ENCODE results near the gene MGAT4D. TPM values are rescaled to one million over a fixed set of nuclear protein-coding genes. Genes with fewer than 3 reads are reported as not detected.
A peak's percentile ranks its signal among the peaks of the same experiment; 100 is the strongest.

The MGAT4D gene
- total RNA-seq, 1 experiment from 2014 or later: not detected

DNA sequence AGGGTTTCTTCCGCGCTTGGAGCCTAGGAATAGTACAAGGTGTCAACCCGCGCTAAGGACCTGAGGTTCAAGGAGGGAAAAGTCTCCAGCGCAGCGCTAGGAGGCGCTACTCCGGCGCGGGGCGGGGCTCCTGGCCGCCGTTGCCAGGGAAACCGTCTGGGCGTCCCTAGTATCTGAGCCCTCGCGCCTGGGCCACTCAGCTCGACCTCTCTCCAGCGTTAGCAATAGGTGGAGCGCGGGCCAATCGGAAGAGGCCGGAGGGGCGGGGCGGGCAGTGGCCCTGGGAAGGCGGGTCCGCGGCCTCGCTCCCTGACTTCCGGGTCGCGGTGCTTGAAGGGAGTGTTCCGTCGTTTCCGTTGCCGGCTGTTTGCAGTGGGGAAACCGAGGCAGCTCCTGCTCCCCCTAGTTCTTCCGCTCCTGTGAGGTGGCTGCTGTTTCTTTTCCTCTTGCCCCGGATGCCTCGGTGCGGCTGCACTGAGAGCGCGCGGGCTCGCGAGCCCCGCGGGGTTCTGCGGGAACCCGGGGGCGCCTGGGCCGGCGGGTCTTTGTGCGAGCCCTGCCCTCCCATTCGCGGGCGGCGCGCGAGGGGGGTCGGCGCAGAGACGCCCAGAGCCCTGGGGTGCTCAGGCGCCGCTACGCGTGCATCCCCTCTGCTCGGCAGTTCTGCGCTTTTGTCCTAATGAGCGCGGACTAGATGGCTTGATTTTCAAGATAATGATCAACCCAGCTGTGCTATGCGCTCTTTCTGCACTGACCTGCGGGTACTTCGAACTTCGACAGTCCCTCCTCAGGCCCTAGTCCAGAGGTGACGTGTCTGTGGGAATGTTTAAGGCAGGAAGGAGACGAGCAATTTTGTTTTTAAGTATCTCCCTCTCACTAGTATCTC is 26.0 kb upstream of the MGAT4D start, which contains the start of gene ELMOD2:
TSS of gene ELMOD2 (plus strand) at position 312 of the 886 bp plus-strand sequence. CDS start 1,261 bp downstream, outside the sequence.
- ChIA-PET CTCF (interaction anchor here (0.6 to 1.0 kb wide), 9 partner anchors 13 to 334 kb away, joined by 3 to 7 read pairs (median 3); partner anchors contain the start of gene SCOC), RAD21 (ENCODE audit: low non-redundant PET in 1 of 2, low total read pairs in 2 of 2, uncharacterized antibody in 2 of 2, unreplicated experiment in 2 of 2) (no interaction called here), POLR2A (interaction anchor here (0.6 kb wide), 1 partner anchor 77 kb away, joined by 4 read pairs; no protein-coding TSS in a partner anchor)
- BruUV-seq (replicated peaks): no TSS peak
- no peaks in the 10 kb centered on the region for H3K9me2 ChIP-seq (ENCODE audit: insufficient read depth)
- TF ChIP-seq ZNF274 (IDR thresholded peaks at IDR 0.05; ENCODE audit: low read depth, low read length): no peak
- TF ChIP-seq, protein P1, sequence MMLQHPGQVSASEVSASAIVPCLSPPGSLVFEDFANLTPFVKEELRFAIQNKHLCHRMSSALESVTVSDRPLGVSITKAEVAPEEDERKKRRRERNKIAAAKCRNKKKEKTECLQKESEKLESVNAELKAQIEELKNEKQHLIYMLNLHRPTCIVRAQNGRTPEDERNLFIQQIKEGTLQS (IDR thresholded peaks at IDR 0.05): no peak
- peak; percentile 93 for TF ChIP-seq POLR2AphosphoS5 (IDR thresholded peaks at IDR 0.05; ENCODE audit: low read depth, low read length)
- TF ChIP-seq, protein P2, sequence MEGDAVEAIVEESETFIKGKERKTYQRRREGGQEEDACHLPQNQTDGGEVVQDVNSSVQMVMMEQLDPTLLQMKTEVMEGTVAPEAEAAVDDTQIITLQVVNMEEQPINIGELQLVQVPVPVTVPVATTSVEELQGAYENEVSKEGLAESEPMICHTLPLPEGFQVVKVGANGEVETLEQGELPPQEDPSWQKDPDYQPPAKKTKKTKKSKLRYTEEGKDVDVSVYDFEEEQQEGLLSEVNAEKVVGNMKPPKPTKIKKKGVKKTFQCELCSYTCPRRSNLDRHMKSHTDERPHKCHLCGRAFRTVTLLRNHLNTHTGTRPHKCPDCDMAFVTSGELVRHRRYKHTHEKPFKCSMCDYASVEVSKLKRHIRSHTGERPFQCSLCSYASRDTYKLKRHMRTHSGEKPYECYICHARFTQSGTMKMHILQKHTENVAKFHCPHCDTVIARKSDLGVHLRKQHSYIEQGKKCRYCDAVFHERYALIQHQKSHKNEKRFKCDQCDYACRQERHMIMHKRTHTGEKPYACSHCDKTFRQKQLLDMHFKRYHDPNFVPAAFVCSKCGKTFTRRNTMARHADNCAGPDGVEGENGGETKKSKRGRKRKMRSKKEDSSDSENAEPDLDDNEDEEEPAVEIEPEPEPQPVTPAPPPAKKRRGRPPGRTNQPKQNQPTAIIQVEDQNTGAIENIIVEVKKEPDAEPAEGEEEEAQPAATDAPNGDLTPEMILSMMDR (IDR thresholded peaks at IDR 0.05 in 2 of 3, conservative IDR thresholded peaks at IDR 0.05 in 1 of 3; ENCODE audit: borderline replicate concordance in 1 of 3, insufficient read depth in 1 of 3, low read depth in 2 of 3, low read length in 2 of 3): peak; percentile 65 to 93 (median 91)
- TF ChIP-seq JUND (IDR thresholded peaks at IDR 0.05): no peak
- peak; percentile 76 for TF ChIP-seq SIN3A (IDR thresholded peaks at IDR 0.05; ENCODE audit: low read depth)
- TF ChIP-seq CBX3 (IDR thresholded peaks at IDR 0.05; ENCODE audit: low read depth): peak; percentile 78; the same call in 1 of the 2 replicates
- TF ChIP-seq CEBPB (IDR thresholded peaks at IDR 0.05; ENCODE audit: low read depth): no peak
- TF ChIP-seq, protein P3, sequence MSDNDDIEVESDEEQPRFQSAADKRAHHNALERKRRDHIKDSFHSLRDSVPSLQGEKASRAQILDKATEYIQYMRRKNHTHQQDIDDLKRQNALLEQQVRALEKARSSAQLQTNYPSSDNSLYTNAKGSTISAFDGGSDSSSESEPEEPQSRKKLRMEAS (IDR thresholded peaks at IDR 0.05): peak; percentile 90
- no peak for TF ChIP-seq EZH2 (IDR thresholded peaks at IDR 0.05)
- peak; percentile 62 for TF ChIP-seq ZFX (IDR thresholded peaks at IDR 0.05)
- TF ChIP-seq ELF1 (IDR thresholded peaks at IDR 0.05; ENCODE audit: borderline replicate concordance, low read depth): peak; percentile 92
- no peak for TF ChIP-seq EZH2phosphoT487 (IDR thresholded peaks at IDR 0.05; ENCODE audit: borderline replicate concordance)
- no peak for TF ChIP-seq EGR1 (IDR thresholded peaks at IDR 0.05; ENCODE audit: low read depth)
- TF ChIP-seq SP1 (IDR thresholded peaks at IDR 0.05; ENCODE audit: low read depth): peak; percentile 80
- TF ChIP-seq SRF (IDR thresholded peaks at IDR 0.05; ENCODE audit: low read depth): no peak
- TF ChIP-seq FOSL1 (IDR thresholded peaks at IDR 0.05; ENCODE audit: low read depth): no peak
- peak; percentile 43; the same call in 1 of the 2 replicates for TF ChIP-seq RAD21 (IDR thresholded peaks at IDR 0.05; ENCODE audit: low read depth)
- peak; percentile 60 for TF ChIP-seq TCF7L2 (IDR thresholded peaks at IDR 0.05; ENCODE audit: borderline replicate concordance, extremely low read depth, insufficient read depth, insufficient read length)
- peak; percentile 74 for TF ChIP-seq POLR2A (IDR thresholded peaks at IDR 0.05; ENCODE audit: borderline replicate concordance, extremely low read depth, insufficient read depth, insufficient read length)
- no peak for TF ChIP-seq YY1 (IDR thresholded peaks at IDR 0.05; ENCODE audit: extremely low read depth, insufficient replicate concordance, low read depth, low read length)
- ATAC-seq: peak; percentile 99
- peaks cover 21% of the 10 kb centered on the region for H3K79me2 ChIP-seq (ENCODE audit: insufficient read depth, low read length)
- peak within 1 kb of the TSS; percentile 80 for H3K4me2 ChIP-seq (ENCODE audit: low read length)
- H3K9me3 ChIP-seq (ENCODE audit: control insufficient read depth in 1 of 2, insufficient read depth in 1 of 2, low read depth in 1 of 2, low read length in 2 of 2): no peaks in the 10 kb centered on the region
- no peaks in the 10 kb centered on the region for H4K20me1 ChIP-seq (ENCODE audit: insufficient read depth)
- intact Hi-C loops (cut with micrococcal nuclease): loop anchor here (5.0 to 10.0 kb wide), 2 partner anchors 152 to 331 kb away; partner anchors contain the start of gene SCOC
- H3K4me1 ChIP-seq (ENCODE audit: control insufficient read depth in 1 of 2, insufficient read depth in 2 of 2, low read length in 2 of 2): peaks cover 3 to 8% of the 10 kb centered on the region in 2 experiments; a peak in 2 of 4 replicates
- H3K36me3 ChIP-seq (ENCODE audit: control insufficient read depth in 1 of 2, insufficient read depth in 2 of 2, low read length in 2 of 2): peaks cover 0 to 8% of the 10 kb centered on the region in 2 experiments; a peak in 3 of 4 replicates
- H2AFZ ChIP-seq (ENCODE audit: low read depth, low read length, poor library complexity, severe bottlenecking): peak within 1 kb of the TSS; percentile 99
- no peaks in the 10 kb centered on the region for H3K27me3 ChIP-seq (ENCODE audit: insufficient read depth, low read length)
- peak within 1 kb of the TSS; percentile 84 for H3K9ac ChIP-seq (ENCODE audit: low read length)
- peak within 1 kb of the TSS; percentile 85 to 92 for H3K4me3 ChIP-seq (replicated peaks in 1 of 2; ENCODE audit: low read depth in 1 of 2, low read length in 2 of 2)
- H3K27ac ChIP-seq (ENCODE audit: low read depth, low read length): peak within 1 kb of the TSS; percentile 63
- DNase-seq (ENCODE audit: low read depth, low spot score): peak; percentile 92

Measured in HCT116 (cell line).